Cardiac muscle cell (in vitro differentiated cells and primary cell): ENCODE data around the gene NOTCH4. TPM values are rescaled to one million over a fixed set of nuclear protein-coding genes. Genes with fewer than 3 reads are reported as not detected.

Source experiments
- DNase-seq, 2 donors: peaks; one replicate each; pipeline versions ENCODE4 v3.0.0 to v3.0.0-alpha.2; 2010 to 2017; ENCODE audit warnings: low read depth in 1 of 2, low spot score in 1 of 2
- H3K27ac ChIP-seq: fragments of 200-600 bp; sonication (generic); 2 replicates; pipeline ENCODE4 v1.5.1; 2016
- H3K27me3 ChIP-seq: fragments of 200-600 bp; sonication (generic); 2 replicates; pipeline ENCODE4 v1.6.0; 2016; ENCODE audit warnings: control low read depth
- H3K36me3 ChIP-seq: fragments of 200-600 bp; sonication (generic); 2 replicates; pipeline ENCODE4 v1.5.1; 2016; ENCODE audit warnings: control low read depth
- H3K4me1 ChIP-seq: fragments of 200-600 bp; sonication (generic); 2 replicates; pipeline ENCODE4 v1.8.1; 2017; ENCODE audit warnings: low read depth, mild to moderate bottlenecking, mixed run types
- H3K4me3 ChIP-seq: fragments of 200-600 bp; sonication (generic); 2 replicates; pipeline ENCODE4 v1.5.1; 2016; ENCODE audit warnings: mild to moderate bottlenecking
- H3K9me3 ChIP-seq: fragments of 200-600 bp; sonication (generic); 2 replicates; pipeline ENCODE4 v1.5.1; 2017; ENCODE audit warnings: low read depth, mild to moderate bottlenecking, control low read depth
- CTCF ChIP-seq: IDR thresholded peaks from 2 replicates; pipeline ENCODE4 v1.5.1; 2012; ENCODE audit warnings: low read depth, mild to moderate bottlenecking, low read length
- polyA plus RNA-seq: library from polyadenylated mRNA; unstranded; fragments of >200 nt; fragmentation: Nextera tagmentation; extraction: Ambion mirVana; gene quantifications from 2 replicates; pipeline ENCODE4 v1.2.1, GENCODE V29; 2016
- total RNA-seq: library from RNA; depleted of rRNA; stranded (reverse); fragments of >200 nt; gene quantifications from 2 replicates; pipeline ENCODE4 v1.2.3, GENCODE V29; 2016

The NOTCH4 gene
- total and polyA plus RNA-seq, 2 experiments from 2014 or later = 3.2 to 5.0 TPM

DNA sequence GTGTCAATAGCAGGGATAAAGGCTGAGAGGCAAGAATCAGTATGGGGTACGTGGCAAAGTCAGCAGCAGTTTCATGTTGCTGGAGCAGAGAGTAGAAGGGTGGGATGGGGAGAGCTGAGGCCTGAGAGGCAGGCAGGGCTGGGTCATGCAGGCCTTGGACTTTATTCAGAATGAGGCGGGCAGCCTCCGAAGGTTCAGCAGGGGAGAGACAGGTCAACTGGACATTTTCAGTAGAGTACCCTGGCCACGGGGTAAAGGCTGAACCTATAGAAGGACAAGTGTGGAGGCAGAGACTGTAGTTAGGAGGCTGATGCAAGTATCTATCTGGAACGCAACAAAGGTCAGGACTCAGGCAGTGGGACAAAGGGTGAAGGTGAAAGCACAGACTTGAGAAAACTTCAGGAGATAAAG is 13.7 kb downstream of the NOTCH4 start:
- no peaks in the 10 kb centered on the region for H3K27me3 ChIP-seq
- H3K27ac ChIP-seq = no peak overlapping the region
- no peaks in the 10 kb centered on the region for H3K4me1 ChIP-seq
- H3K4me3 ChIP-seq = no peak overlapping the region
- DNase-seq = no peak
- TF ChIP-seq CTCF = no peak
- no peaks in the 10 kb centered on the region for H3K36me3 ChIP-seq
- H3K9me3 ChIP-seq = no peaks in the 10 kb centered on the region

DNA sequence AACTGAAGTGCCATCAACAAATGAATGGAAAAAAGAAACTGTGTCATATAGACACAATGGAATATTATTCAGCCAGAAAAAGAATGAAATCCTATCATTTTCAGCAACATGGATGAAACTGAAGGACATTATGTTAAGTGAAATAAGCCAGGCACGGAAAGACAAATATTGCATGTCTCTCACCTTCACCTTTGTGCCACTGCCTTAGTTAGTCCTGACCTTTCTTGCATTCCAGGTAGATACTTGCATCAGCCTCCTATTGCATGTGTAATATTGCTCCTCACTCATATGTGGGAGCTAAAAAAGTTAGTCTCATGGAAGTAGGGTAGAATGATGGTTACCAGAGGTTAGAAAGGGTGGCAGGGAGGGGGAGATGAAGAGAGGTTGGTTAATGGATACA is 14.9 kb downstream of the NOTCH4 start:
- no peak for TF ChIP-seq CTCF
- Histone ChIP-seq H3K4me1 (no peaks in the 10 kb centered on the region), H3K27ac (no peak overlapping the region), H3K36me3 (no peaks in the 10 kb centered on the region), H3K4me3 (no peak overlapping the region), H3K27me3 (no peaks in the 10 kb centered on the region), H3K9me3 (no peaks in the 10 kb centered on the region)
- no peak for DNase-seq

- Histone ChIP-seq H3K9me3 (no peaks in the 10 kb centered on the region), H3K27ac (no peak overlapping the region), H3K4me3 (no peak overlapping the region), H3K27me3 (no peaks in the 10 kb centered on the region), H3K36me3 (no peaks in the 10 kb centered on the region), H3K4me1 (no peaks in the 10 kb centered on the region)
- no peak for TF ChIP-seq CTCF
- DNase-seq = no peak
Measured at GRCh38 chr6:32204268-32204715, 19.6 kb downstream of the NOTCH4 start.

- Histone ChIP-seq H3K27me3 (no peaks in the 10 kb centered on the region), H3K4me1 (no peaks in the 10 kb centered on the region), H3K4me3 (no peak overlapping the region), H3K9me3 (no peaks in the 10 kb centered on the region), H3K27ac (no peak overlapping the region), H3K36me3 (no peaks in the 10 kb centered on the region)
- TF ChIP-seq CTCF = no peak
- DNase-seq = no peak
Measured at GRCh38 chr6:32203426-32204267, 20.2 kb downstream of the NOTCH4 start.

DNA sequence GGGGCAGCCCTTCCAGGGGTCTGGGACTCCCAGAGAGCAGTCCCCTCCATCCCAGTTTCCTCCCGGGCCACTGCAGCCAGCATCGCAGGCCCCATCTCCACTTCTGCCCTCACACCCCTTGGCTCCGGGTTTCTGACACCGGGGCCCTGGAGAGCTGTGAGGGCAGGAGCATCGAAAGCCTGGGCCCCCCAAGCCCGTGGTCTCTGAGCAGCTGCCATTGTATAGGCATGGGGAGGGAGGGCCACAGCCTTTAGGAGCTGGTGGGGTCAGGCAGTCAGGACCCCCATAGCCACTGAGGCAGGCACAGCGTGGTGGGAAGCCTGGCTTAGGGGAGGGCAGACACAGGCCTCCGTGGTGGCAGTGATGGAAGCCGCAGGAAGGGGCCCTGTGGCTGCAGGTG is 21.7 kb downstream of the NOTCH4 start:
- Histone ChIP-seq H3K27ac (no peak overlapping the region), H3K4me3 (no peak overlapping the region), H3K36me3 (no peaks in the 10 kb centered on the region), H3K4me1 (no peaks in the 10 kb centered on the region), H3K9me3 (no peaks in the 10 kb centered on the region), H3K27me3 (no peaks in the 10 kb centered on the region)
- no peak for TF ChIP-seq CTCF
- DNase-seq = no peak
